Lower leg skin (tissue), 3 donors: ENCODE data around the gene STT3A.

ENCODE experiments used
- CTCF ChIP-seq, 3 donors: fragments of 450-650 bp; IDR thresholded peaks; one replicate each; pipeline ENCODE4 v1.5.1; 2016; ENCODE audit warnings: antibody characterized with exemption in 3 of 3, mild to moderate bottlenecking in 3 of 3, moderate library complexity in 2 of 3
- POLR2A ChIP-seq, 2 donors: fragments of 450-650 bp; IDR thresholded peaks; one replicate each; pipeline ENCODE4 v1.6.1; 2016 to 2017; ENCODE audit warnings: antibody characterized with exemption in 2 of 2, mild to moderate bottlenecking in 1 of 2, moderate library complexity in 1 of 2

GRCh38 chr11:125627236-125627910, 34.7 kb downstream of the STT3A start:
- no peak for TF ChIP-seq POLR2A (IDR thresholded peaks at IDR 0.05)
- TF ChIP-seq CTCF (IDR thresholded peaks at IDR 0.05), result no peak
